T-helper 2 cell treated with Interferon-gamma antibody and Interleukin-4, amounts not matched to agents 5 μg/mL and 100 μg/mL, for 36 hours (primary cell): ENCODE data around the gene RABEP1.

ENCODE experiments used
- DNase-seq: peaks from one replicate; pipeline ENCODE4 v3.0.0; 2021; ENCODE audit warnings: low spot score
- H3K27ac Mint-ChIP-seq: one replicate; pipeline ENCODE4 v1.8.0; 2021; ENCODE audit warnings: mild to moderate bottlenecking, mixed read lengths
- H3K27me3 Mint-ChIP-seq: one replicate; pipeline ENCODE4 v1.8.0; 2021; ENCODE audit warnings: low read depth, mixed read lengths
- H3K36me3 Mint-ChIP-seq: one replicate; pipeline ENCODE4 v1.8.0; 2021; ENCODE audit warnings: low read depth, mixed read lengths
- H3K4me1 Mint-ChIP-seq: one replicate; pipeline ENCODE4 v1.8.0; 2021; ENCODE audit warnings: low read depth, mixed read lengths
- H3K4me3 Mint-ChIP-seq: one replicate; pipeline ENCODE4 v1.8.0; 2022; ENCODE audit warnings: mild to moderate bottlenecking, moderate library complexity, mixed read lengths
- H3K9me3 Mint-ChIP-seq: one replicate; pipeline ENCODE4 v1.8.0; 2021; ENCODE audit warnings: mixed read lengths

RABEP1 gene

GRCh38 chr17:5297245-5297644 lies 15.2 kb downstream of the RABEP1 start:
- H3K27me3 Mint-ChIP-seq, result no peaks in the 10 kb centered on the region
- H3K4me1 Mint-ChIP-seq, result peaks cover 5% of the 10 kb centered on the region
- DNase-seq, result no peak
- H3K36me3 Mint-ChIP-seq, result peaks cover 17% of the 10 kb centered on the region
- H3K4me3 Mint-ChIP-seq, result no peak overlapping the region
- no peak overlapping the region for H3K27ac Mint-ChIP-seq
- no peaks in the 10 kb centered on the region for H3K9me3 Mint-ChIP-seq

- no peak for DNase-seq
- H3K27me3 Mint-ChIP-seq, result no peaks in the 10 kb centered on the region
- peaks cover 5% of the 10 kb centered on the region for H3K4me1 Mint-ChIP-seq
- H3K36me3 Mint-ChIP-seq, result peaks cover 17% of the 10 kb centered on the region
- no peaks in the 10 kb centered on the region for H3K9me3 Mint-ChIP-seq
- H3K27ac Mint-ChIP-seq, result no peak overlapping the region
- no peak overlapping the region for H3K4me3 Mint-ChIP-seq
Measured at GRCh38 chr17:5299383-5299782, 17.3 kb downstream of the RABEP1 start.

GRCh38 chr17:5304636-5305035 lies 22.6 kb downstream of the RABEP1 start:
- Mint-ChIP-seq H3K4me3 (no peak overlapping the region), H3K36me3 (peaks cover 19% of the 10 kb centered on the region), H3K27me3 (no peaks in the 10 kb centered on the region), H3K27ac (no peak overlapping the region), H3K4me1 (peaks cover 10% of the 10 kb centered on the region), H3K9me3 (no peaks in the 10 kb centered on the region)
- no peak for DNase-seq

GRCh38 chr17:5309851-5310250 lies 27.8 kb downstream of the RABEP1 start:
- Mint-ChIP-seq H3K9me3 (peaks cover 2% of the 10 kb centered on the region), H3K27ac (no peak overlapping the region), H3K4me1 (peaks cover 6% of the 10 kb centered on the region), H3K36me3 (peaks cover 40% of the 10 kb centered on the region), H3K4me3 (no peak overlapping the region), H3K27me3 (no peaks in the 10 kb centered on the region)
- no peak for DNase-seq

GRCh38 chr17:5325851-5326250 lies 43.8 kb downstream of the RABEP1 start:
- Mint-ChIP-seq H3K36me3 (peaks cover 11% of the 10 kb centered on the region), H3K27ac (no peak overlapping the region), H3K9me3 (peaks cover 5% of the 10 kb centered on the region), H3K4me1 (peaks cover 11% of the 10 kb centered on the region), H3K27me3 (no peaks in the 10 kb centered on the region), H3K4me3 (no peak overlapping the region)
- no peak for DNase-seq

DNA sequence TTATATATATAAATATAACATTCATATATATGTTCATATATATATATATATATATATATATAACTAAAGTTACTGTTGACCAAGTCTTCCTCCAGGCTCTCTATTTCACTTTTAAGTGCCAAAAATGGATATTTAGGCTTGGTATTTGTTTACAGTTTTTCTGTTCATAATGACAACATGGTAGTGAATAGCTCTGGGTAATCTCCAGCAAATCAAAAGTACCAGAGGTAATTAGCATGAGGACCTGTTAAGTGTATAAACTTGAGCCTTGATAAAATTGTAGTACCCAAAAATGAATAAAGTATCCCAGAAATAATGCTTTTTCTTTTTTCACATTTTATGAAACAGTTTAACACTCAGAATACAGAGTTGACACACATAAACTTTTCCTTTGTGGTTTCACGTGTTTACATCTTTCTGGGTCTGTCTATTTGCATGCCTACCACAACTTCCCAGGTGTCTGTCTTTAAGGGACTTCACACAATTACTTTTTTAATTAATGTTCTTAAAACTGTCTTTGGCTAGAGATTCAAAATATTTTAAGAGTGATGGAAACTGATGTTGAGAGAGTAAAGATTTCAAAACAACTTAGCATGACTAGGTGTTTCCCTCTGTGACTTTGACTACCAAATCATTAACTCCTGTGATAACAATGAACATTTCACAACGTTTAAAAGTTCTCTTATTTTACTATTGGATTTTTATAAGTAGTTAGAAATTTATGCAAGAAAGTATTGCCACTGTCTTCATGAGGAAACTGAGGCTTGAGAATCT lies 47.9 kb downstream of the RABEP1 start:
- no peak for DNase-seq
- Mint-ChIP-seq H3K36me3 (peaks cover 10% of the 10 kb centered on the region), H3K27ac (peak overlapping the region; percentile 49), H3K9me3 (no peaks in the 10 kb centered on the region), H3K27me3 (no peaks in the 10 kb centered on the region), H3K4me3 (peak overlapping the region; percentile 10), H3K4me1 (peaks cover 11% of the 10 kb centered on the region)

DNA sequence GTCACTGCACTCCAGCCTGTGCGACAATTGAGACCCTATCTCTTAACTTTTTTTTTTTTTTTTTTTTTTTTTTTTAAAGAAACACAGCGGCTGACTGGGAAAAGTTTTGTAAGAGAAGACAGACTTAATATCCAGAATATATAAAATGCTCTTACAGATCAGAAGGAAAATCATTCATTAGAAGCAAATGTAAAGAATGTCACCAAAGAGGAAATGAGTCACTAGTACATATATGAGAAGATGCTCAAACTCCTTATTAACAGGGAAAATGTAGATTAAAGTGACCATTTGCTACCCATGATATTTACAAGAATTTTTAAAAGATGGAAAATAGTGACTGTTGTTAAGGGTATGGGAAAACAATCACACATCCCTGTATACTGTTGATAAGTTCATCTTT lies 48.9 kb downstream of the RABEP1 start:
- Mint-ChIP-seq H3K27me3 (no peaks in the 10 kb centered on the region), H3K27ac (no peak overlapping the region), H3K4me3 (no peak overlapping the region), H3K4me1 (peaks cover 11% of the 10 kb centered on the region), H3K9me3 (no peaks in the 10 kb centered on the region), H3K36me3 (peaks cover 15% of the 10 kb centered on the region)
- DNase-seq, result no peak

DNA sequence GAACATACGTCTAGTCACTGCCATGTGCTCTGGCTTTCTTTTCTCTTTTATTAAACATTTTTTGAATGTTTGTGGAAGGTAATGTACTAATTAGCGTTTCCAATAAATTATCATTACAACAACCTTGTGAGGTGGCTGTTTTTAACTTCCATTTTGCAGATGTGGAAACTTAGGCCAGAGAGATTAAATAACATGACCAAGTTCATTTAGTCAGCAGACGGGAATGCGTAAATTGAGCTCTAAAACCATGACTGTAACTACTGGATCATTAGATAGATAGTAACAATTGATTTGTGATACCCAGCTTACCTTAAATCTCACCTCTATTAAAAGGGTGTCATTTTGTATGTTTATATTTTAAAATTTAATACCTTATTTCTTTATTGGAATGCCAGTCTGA lies 49.4 kb downstream of the RABEP1 start:
- Mint-ChIP-seq H3K27me3 (no peaks in the 10 kb centered on the region), H3K27ac (no peak overlapping the region), H3K9me3 (no peaks in the 10 kb centered on the region), H3K36me3 (peaks cover 15% of the 10 kb centered on the region), H3K4me1 (peaks cover 11% of the 10 kb centered on the region), H3K4me3 (no peak overlapping the region)
- DNase-seq, result no peak

GRCh38 chr17:5344914-5345313 lies 62.8 kb downstream of the RABEP1 start:
- no peak for DNase-seq
- Mint-ChIP-seq H3K9me3 (no peaks in the 10 kb centered on the region), H3K27me3 (no peaks in the 10 kb centered on the region), H3K4me1 (no peaks in the 10 kb centered on the region), H3K4me3 (no peak overlapping the region), H3K27ac (no peak overlapping the region), H3K36me3 (peaks cover 16% of the 10 kb centered on the region)

GRCh38 chr17:5352681-5353289 lies 70.7 kb downstream of the RABEP1 start:
- no peak overlapping the region for H3K27ac Mint-ChIP-seq
- H3K9me3 Mint-ChIP-seq, result no peaks in the 10 kb centered on the region
- DNase-seq, result no peak
- no peaks in the 10 kb centered on the region for H3K4me1 Mint-ChIP-seq
- no peak overlapping the region for H3K4me3 Mint-ChIP-seq
- peaks cover 39% of the 10 kb centered on the region for H3K36me3 Mint-ChIP-seq
- H3K27me3 Mint-ChIP-seq, result no peaks in the 10 kb centered on the region

DNA sequence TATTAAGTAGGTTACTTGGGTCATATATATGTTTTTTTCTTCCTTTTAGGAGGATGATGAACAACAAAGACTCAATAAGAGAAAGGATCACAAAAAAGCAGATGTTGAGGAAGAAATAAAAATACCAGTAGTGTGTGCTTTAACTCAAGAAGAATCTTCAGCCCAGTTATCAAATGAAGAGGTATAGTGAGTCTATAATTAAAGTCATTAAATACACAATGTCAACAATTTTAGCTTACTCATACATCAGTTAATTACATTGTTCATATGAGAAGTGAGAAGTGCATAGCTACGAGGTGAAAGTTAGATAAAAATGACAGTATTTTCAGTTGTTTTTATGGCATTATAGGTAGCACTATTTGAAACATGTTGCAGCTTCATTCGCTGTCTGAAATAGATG lies 72.2 kb downstream of the RABEP1 start:
- H3K27ac Mint-ChIP-seq, result no peak overlapping the region
- no peaks in the 10 kb centered on the region for H3K4me1 Mint-ChIP-seq
- DNase-seq, result no peak
- no peaks in the 10 kb centered on the region for H3K27me3 Mint-ChIP-seq
- H3K4me3 Mint-ChIP-seq, result no peak overlapping the region
- H3K9me3 Mint-ChIP-seq, result no peaks in the 10 kb centered on the region
- H3K36me3 Mint-ChIP-seq, result peaks cover 31% of the 10 kb centered on the region

DNA sequence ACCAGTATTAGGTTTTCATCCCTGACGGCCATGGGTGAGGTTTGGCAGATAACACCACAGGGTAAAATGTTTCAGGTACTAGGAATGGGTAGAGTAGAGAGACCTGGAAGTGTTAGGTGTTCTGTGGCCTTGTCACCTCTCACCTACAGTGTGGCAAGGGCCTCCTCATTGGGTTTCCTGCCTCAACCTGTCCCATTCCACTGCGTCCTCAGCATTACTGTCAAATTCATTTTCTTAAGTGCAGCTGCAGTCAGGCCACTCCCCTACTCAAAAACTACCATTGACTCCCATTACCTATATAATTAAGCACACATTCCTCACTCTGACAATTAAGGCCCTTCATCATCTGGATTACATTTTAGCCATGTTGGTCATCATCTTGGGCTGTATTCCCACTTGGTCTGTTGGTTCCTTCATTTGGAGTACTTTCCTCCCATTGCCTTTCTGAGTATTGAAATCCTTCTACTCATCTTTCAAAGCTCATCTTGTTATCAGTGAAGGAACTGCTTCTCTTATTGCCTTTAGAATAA lies 72.9 kb downstream of the RABEP1 start:
- Mint-ChIP-seq H3K27ac (no peak overlapping the region), H3K4me3 (no peak overlapping the region), H3K36me3 (peaks cover 31% of the 10 kb centered on the region), H3K27me3 (no peaks in the 10 kb centered on the region), H3K4me1 (no peaks in the 10 kb centered on the region), H3K9me3 (no peaks in the 10 kb centered on the region)
- DNase-seq, result no peak

DNA sequence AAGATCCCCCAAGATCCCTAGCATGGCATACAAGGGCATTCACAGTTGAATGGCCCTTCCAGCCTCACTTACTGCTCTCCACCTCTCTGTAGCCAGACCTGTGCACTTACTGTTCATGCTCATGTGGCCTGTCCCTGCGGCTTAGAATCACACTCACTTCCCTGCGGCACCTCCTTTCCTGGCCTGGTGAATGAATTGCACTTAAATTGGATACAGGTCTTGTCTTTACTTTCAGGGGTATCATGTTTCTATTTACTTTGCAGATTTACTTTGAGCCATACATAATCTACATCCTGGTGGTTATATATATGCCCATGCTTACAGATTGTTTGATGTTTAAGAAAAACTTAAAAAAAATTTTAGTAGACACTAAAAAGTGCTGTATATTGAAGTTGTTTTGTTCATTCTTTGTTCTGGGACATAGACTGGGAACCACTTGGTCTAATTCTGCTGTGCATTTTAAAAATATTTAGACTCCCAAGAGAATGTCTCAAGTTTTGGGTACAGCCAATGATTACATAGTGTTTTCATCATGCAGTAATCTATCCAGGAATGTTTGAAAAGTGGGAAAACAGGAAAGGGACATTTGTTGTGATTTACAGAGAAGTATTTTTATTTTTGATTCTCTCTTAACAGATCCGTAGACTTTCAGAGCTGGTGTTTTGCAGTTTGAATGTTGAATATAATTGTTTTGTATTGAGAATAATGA lies 73.5 kb downstream of the RABEP1 start:
- H3K27ac Mint-ChIP-seq, result no peak overlapping the region
- H3K27me3 Mint-ChIP-seq, result no peaks in the 10 kb centered on the region
- H3K9me3 Mint-ChIP-seq, result no peaks in the 10 kb centered on the region
- H3K4me1 Mint-ChIP-seq, result no peaks in the 10 kb centered on the region
- DNase-seq, result no peak
- H3K36me3 Mint-ChIP-seq, result peaks cover 29% of the 10 kb centered on the region
- no peak overlapping the region for H3K4me3 Mint-ChIP-seq

DNA sequence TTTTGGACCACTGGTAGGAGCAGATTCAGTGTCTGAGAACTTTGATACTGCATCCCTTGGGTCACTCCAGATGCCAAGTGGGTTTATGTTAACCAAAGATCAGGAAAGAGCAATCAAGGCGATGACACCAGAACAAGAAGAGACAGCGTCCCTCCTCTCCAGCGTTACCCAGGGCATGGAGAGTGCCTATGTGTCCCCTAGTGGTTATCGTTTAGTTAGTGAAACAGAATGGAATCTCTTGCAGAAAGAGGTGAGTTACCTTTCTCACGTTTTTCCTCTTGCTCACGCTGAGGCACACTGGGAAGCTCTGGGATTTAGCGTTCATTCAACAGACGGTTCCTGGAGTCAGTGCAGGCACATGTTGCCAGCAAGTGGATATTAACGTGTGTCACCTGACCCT lies 79.3 kb downstream of the RABEP1 start:
- H3K27ac Mint-ChIP-seq, result no peak overlapping the region
- no peak for DNase-seq
- no peak overlapping the region for H3K4me3 Mint-ChIP-seq
- H3K4me1 Mint-ChIP-seq, result no peaks in the 10 kb centered on the region
- H3K36me3 Mint-ChIP-seq, result peaks cover 32% of the 10 kb centered on the region
- H3K9me3 Mint-ChIP-seq, result no peaks in the 10 kb centered on the region
- H3K27me3 Mint-ChIP-seq, result no peaks in the 10 kb centered on the region
